ENCODE results near the gene CTDP1. TPM values are rescaled to one million over a fixed set of nuclear protein-coding genes. Genes with fewer than 3 reads are reported as not detected.

Gene CTDP1
- polyA plus RNA-seq, 4 donors, result 12.4 to 20.1 (median 16.1) TPM

GRCh38 chr18:79786304-79786703 lies 106.7 kb downstream of the CTDP1 start:
- Histone ChIP-seq H3K27me3 (ENCODE audit: control insufficient read depth in 3 of 3, insufficient read depth in 3 of 3, low read length in 3 of 3) (peaks cover 0 to 46% (median 17%) of the 10 kb centered on the region in 3 donors), H3K27ac (ENCODE audit: low read depth in 1 of 3, low read length in 2 of 3) (no peak overlapping the region), H3K4me3 (ENCODE audit: low read depth in 1 of 3, low read length in 3 of 3) (no peak overlapping the region), H3K4me1 (ENCODE audit: control insufficient read depth in 3 of 3, insufficient read depth in 2 of 3, low read depth in 1 of 3, low read length in 2 of 3) (no peaks in the 10 kb centered on the region), H3K36me3 (ENCODE audit: control insufficient read depth in 3 of 3, insufficient read depth in 2 of 3, low read depth in 1 of 3, low read length in 3 of 3) (no peaks in the 10 kb centered on the region), H3K9me3 (ENCODE audit: control insufficient read depth in 2 of 2, insufficient read depth in 1 of 2, low read depth in 1 of 2, low read length in 1 of 2) (no peaks in the 10 kb centered on the region)
- FAIRE-seq (no peak), DNase-seq (no peak)
- WGBS, 3 donors, result 76 to 82% (median 80%) methylated on average over 11 to 14 of the region's 14 CpGs

GRCh38 chr18:79786786-79787526 lies 107.4 kb downstream of the CTDP1 start:
- no peaks in the 10 kb centered on the region for H3K4me1 ChIP-seq (ENCODE audit: control insufficient read depth in 3 of 3, insufficient read depth in 2 of 3, low read depth in 1 of 3, low read length in 2 of 3)
- H3K9me3 ChIP-seq (ENCODE audit: control insufficient read depth in 2 of 2, insufficient read depth in 1 of 2, low read depth in 1 of 2, low read length in 1 of 2), result no peaks in the 10 kb centered on the region
- no peak overlapping the region for H3K27ac ChIP-seq (ENCODE audit: low read depth in 1 of 3, low read length in 2 of 3)
- H3K36me3 ChIP-seq (ENCODE audit: control insufficient read depth in 3 of 3, insufficient read depth in 2 of 3, low read depth in 1 of 3, low read length in 3 of 3), result no peaks in the 10 kb centered on the region
- FAIRE-seq (no peak), DNase-seq (no peak)
- H3K27me3 ChIP-seq (ENCODE audit: control insufficient read depth in 3 of 3, insufficient read depth in 3 of 3, low read length in 3 of 3), result peaks cover 0 to 47% (median 17%) of the 10 kb centered on the region in 3 donors
- 82 to 86% (median 84%) methylated on average over 22 of the region's 22 CpGs for WGBS, 3 donors
- no peak overlapping the region for H3K4me3 ChIP-seq (ENCODE audit: low read depth in 1 of 3, low read length in 3 of 3)

- no peak for DNase-seq
- H3K27ac ChIP-seq (ENCODE audit: low read depth in 1 of 3, low read length in 2 of 3), result no peak overlapping the region
- H3K9me3 ChIP-seq (ENCODE audit: control insufficient read depth in 2 of 2, insufficient read depth in 1 of 2, low read depth in 1 of 2, low read length in 1 of 2), result no peaks in the 10 kb centered on the region
- H3K4me1 ChIP-seq (ENCODE audit: control insufficient read depth in 3 of 3, insufficient read depth in 2 of 3, low read depth in 1 of 3, low read length in 2 of 3), result no peaks in the 10 kb centered on the region
- peaks cover 0 to 52% (median 17%) of the 10 kb centered on the region in 3 donors for H3K27me3 ChIP-seq (ENCODE audit: control insufficient read depth in 3 of 3, insufficient read depth in 3 of 3, low read length in 3 of 3)
- no peak for FAIRE-seq
- H3K4me3 ChIP-seq (ENCODE audit: low read depth in 1 of 3, low read length in 3 of 3), result no peak overlapping the region
- 85 to 88% (median 86%) methylated on average over 16 of the region's 16 CpGs for WGBS, 3 donors
- no peaks in the 10 kb centered on the region for H3K36me3 ChIP-seq (ENCODE audit: control insufficient read depth in 3 of 3, insufficient read depth in 2 of 3, low read depth in 1 of 3, low read length in 3 of 3)
Observed at GRCh38 chr18:79787527-79787864, 107.9 kb downstream of the CTDP1 start.

GRCh38 chr18:79787865-79788733 lies 108.5 kb downstream of the CTDP1 start:
- Histone ChIP-seq H3K4me3 (ENCODE audit: low read depth in 1 of 3, low read length in 3 of 3) (no peak overlapping the region), H3K27me3 (ENCODE audit: control insufficient read depth in 3 of 3, insufficient read depth in 3 of 3, low read length in 3 of 3) (peaks cover 0 to 52% (median 17%) of the 10 kb centered on the region in 3 donors), H3K27ac (ENCODE audit: low read depth in 1 of 3, low read length in 2 of 3) (no peak overlapping the region), H3K9me3 (ENCODE audit: control insufficient read depth in 2 of 2, insufficient read depth in 1 of 2, low read depth in 1 of 2, low read length in 1 of 2) (no peaks in the 10 kb centered on the region), H3K36me3 (ENCODE audit: control insufficient read depth in 3 of 3, insufficient read depth in 2 of 3, low read depth in 1 of 3, low read length in 3 of 3) (no peaks in the 10 kb centered on the region), H3K4me1 (ENCODE audit: control insufficient read depth in 3 of 3, insufficient read depth in 2 of 3, low read depth in 1 of 3, low read length in 2 of 3) (no peaks in the 10 kb centered on the region)
- FAIRE-seq (no peak), DNase-seq (peak in 1 of 2 donors; percentile 18)
- 6 to 23% (median 20%) methylated on average over 51 to 106 of the region's 106 CpGs for WGBS, 3 donors

- Histone ChIP-seq H3K9me3 (ENCODE audit: control insufficient read depth in 2 of 2, insufficient read depth in 1 of 2, low read depth in 1 of 2, low read length in 1 of 2) (no peaks in the 10 kb centered on the region), H3K36me3 (ENCODE audit: control insufficient read depth in 3 of 3, insufficient read depth in 2 of 3, low read depth in 1 of 3, low read length in 3 of 3) (no peaks in the 10 kb centered on the region), H3K27me3 (ENCODE audit: control insufficient read depth in 3 of 3, insufficient read depth in 3 of 3, low read length in 3 of 3) (peaks cover 0 to 52% (median 17%) of the 10 kb centered on the region in 3 donors), H3K4me1 (ENCODE audit: control insufficient read depth in 3 of 3, insufficient read depth in 2 of 3, low read depth in 1 of 3, low read length in 2 of 3) (no peaks in the 10 kb centered on the region), H3K4me3 (ENCODE audit: low read depth in 1 of 3, low read length in 3 of 3) (no peak overlapping the region), H3K27ac (ENCODE audit: low read depth in 1 of 3, low read length in 2 of 3) (no peak overlapping the region)
- no peak for FAIRE-seq
- DNase-seq, result no peak
- 42 to 63% (median 50%) methylated on average over 25 to 27 of the region's 27 CpGs for WGBS, 3 donors
Observed at GRCh38 chr18:79788734-79789085, 109.1 kb downstream of the CTDP1 start.

GRCh38 chr18:79789091-79789891 lies 109.7 kb downstream of the CTDP1 start:
- Histone ChIP-seq H3K27me3 (ENCODE audit: control insufficient read depth in 3 of 3, insufficient read depth in 3 of 3, low read length in 3 of 3) (peaks cover 0 to 50% (median 17%) of the 10 kb centered on the region in 3 donors), H3K9me3 (ENCODE audit: control insufficient read depth in 2 of 2, insufficient read depth in 1 of 2, low read depth in 1 of 2, low read length in 1 of 2) (no peaks in the 10 kb centered on the region), H3K36me3 (ENCODE audit: control insufficient read depth in 3 of 3, insufficient read depth in 2 of 3, low read depth in 1 of 3, low read length in 3 of 3) (no peaks in the 10 kb centered on the region), H3K4me3 (ENCODE audit: low read depth in 1 of 3, low read length in 3 of 3) (no peak overlapping the region), H3K4me1 (ENCODE audit: control insufficient read depth in 3 of 3, insufficient read depth in 2 of 3, low read depth in 1 of 3, low read length in 2 of 3) (no peaks in the 10 kb centered on the region), H3K27ac (ENCODE audit: low read depth in 1 of 3, low read length in 2 of 3) (no peak overlapping the region)
- FAIRE-seq, result no peak
- 93 to 94% (median 94%) methylated on average over 54 of the region's 54 CpGs for WGBS, 3 donors
- no peak for DNase-seq

GRCh38 chr18:79789901-79790890 lies 110.6 kb downstream of the CTDP1 start:
- FAIRE-seq (no peak), DNase-seq (peak in 1 of 2 donors; percentile 5)
- Histone ChIP-seq H3K9me3 (ENCODE audit: control insufficient read depth in 2 of 2, insufficient read depth in 1 of 2, low read depth in 1 of 2, low read length in 1 of 2) (no peaks in the 10 kb centered on the region), H3K4me3 (ENCODE audit: low read depth in 1 of 3, low read length in 3 of 3) (no peak overlapping the region), H3K36me3 (ENCODE audit: control insufficient read depth in 3 of 3, insufficient read depth in 2 of 3, low read depth in 1 of 3, low read length in 3 of 3) (no peaks in the 10 kb centered on the region), H3K27ac (ENCODE audit: low read depth in 1 of 3, low read length in 2 of 3) (no peak overlapping the region), H3K4me1 (ENCODE audit: control insufficient read depth in 3 of 3, insufficient read depth in 2 of 3, low read depth in 1 of 3, low read length in 2 of 3) (no peaks in the 10 kb centered on the region), H3K27me3 (ENCODE audit: control insufficient read depth in 3 of 3, insufficient read depth in 3 of 3, low read length in 3 of 3) (peaks cover 0 to 50% (median 15%) of the 10 kb centered on the region in 3 donors)
- 71 to 75% (median 75%) methylated on average over 43 to 46 of the region's 46 CpGs for WGBS, 3 donors
